ENCODE results near the gene TMEM184A.

GRCh38 chr7:1553512-1554210 lies 2.3 kb downstream of the TMEM184A start:
- TF ChIP-seq CTCF (IDR thresholded peaks at IDR 0.05) (no peak), POLR2A (IDR thresholded peaks at IDR 0.05) (no peak)

Measured in sigmoid colon (tissue), 3 donors.